ENCODE results near the gene ADK.
"Not testable (repeated sequence)": the region's sequence is repeated elsewhere in the genome, so short reads cannot be mapped to it uniquely, and the experiment has no call there.

ADK gene

GRCh38 chr10:74140553-74140952 is 10.5 kb upstream of the ADK start:
- no peaks in the 10 kb centered on the region for H3K27me3 ChIP-seq (ENCODE audit: insufficient read depth, poor library complexity, severe bottlenecking)
- H3K4me3 ChIP-seq (replicated peaks; ENCODE audit: insufficient read depth, low read length): no peak overlapping the region
- no peak for TF ChIP-seq CTCF (IDR thresholded peaks at IDR 0.05; ENCODE audit: insufficient read depth, low read length)
- TF ChIP-seq POLR2AphosphoS5 (IDR thresholded peaks at IDR 0.05; ENCODE audit: low read depth): no peak
- no peak for TF ChIP-seq REST (IDR thresholded peaks at IDR 0.05; ENCODE audit: insufficient replicate concordance, low read depth)
- TF ChIP-seq GABPA (IDR thresholded peaks at IDR 0.05; ENCODE audit: low read depth): no peak
- no peak for TF ChIP-seq SPI1 (IDR thresholded peaks at IDR 0.05; ENCODE audit: borderline replicate concordance, low read depth)
- no peak overlapping the region for H3K27ac ChIP-seq (replicated peaks)
- DNase-seq (ENCODE audit: low read depth in 1 of 2, low spot score in 1 of 2): no peak

- H3K27ac ChIP-seq (replicated peaks): no peak overlapping the region
- DNase-seq (ENCODE audit: low read depth in 1 of 2, low spot score in 1 of 2): no peak
- no peak overlapping the region for H3K4me3 ChIP-seq (replicated peaks; ENCODE audit: insufficient read depth, low read length)
- TF ChIP-seq POLR2AphosphoS5 (IDR thresholded peaks at IDR 0.05; ENCODE audit: low read depth) (no peak), CTCF (IDR thresholded peaks at IDR 0.05; ENCODE audit: insufficient read depth, low read length) (no peak), REST (IDR thresholded peaks at IDR 0.05; ENCODE audit: insufficient replicate concordance, low read depth) (no peak), SPI1 (IDR thresholded peaks at IDR 0.05; ENCODE audit: borderline replicate concordance, low read depth) (no peak), GABPA (IDR thresholded peaks at IDR 0.05; ENCODE audit: low read depth) (no peak)
- no peaks in the 10 kb centered on the region for H3K27me3 ChIP-seq (ENCODE audit: insufficient read depth, poor library complexity, severe bottlenecking)
Measured at GRCh38 chr10:74145133-74145532, 5.9 kb upstream of the ADK start.

- not testable (repeated sequence) for H3K27ac ChIP-seq (replicated peaks); H3K27me3 ChIP-seq (ENCODE audit: insufficient read depth, poor library complexity, severe bottlenecking); H3K4me3 ChIP-seq (replicated peaks; ENCODE audit: insufficient read depth, low read length); DNase-seq (ENCODE audit: low read depth in 1 of 2, low spot score in 1 of 2)
Measured at GRCh38 chr10:74146980-74147379, 4.0 kb upstream of the ADK start.

- peak within 1 kb of the TSS; percentile 96 for H3K27ac ChIP-seq (replicated peaks)
- peak in 1 of 2 experiments; percentile 81 for DNase-seq (ENCODE audit: low read depth in 1 of 2, low spot score in 1 of 2)
Measured at GRCh38 chr10:74150204-74150989, 624 bp upstream of the ADK start, which contains the start of gene AP3M1. TSS of gene AP3M1 (minus strand) at chr10:74150828. CDS start at chr10:74138379, 12,449 bp downstream.

More at GRCh38 chr10:74150204-74150989, 624 bp upstream of the ADK start, which contains the start of gene AP3M1:
- Histone ChIP-seq H3K4me3 (replicated peaks; ENCODE audit: insufficient read depth, low read length) (peak within 1 kb of the TSS; percentile 98), H3K27me3 (ENCODE audit: insufficient read depth, poor library complexity, severe bottlenecking) (no peaks in the 10 kb centered on the region)
- TF ChIP-seq REST (IDR thresholded peaks at IDR 0.05; ENCODE audit: insufficient replicate concordance, low read depth): no peak
- no peak for TF ChIP-seq CTCF (IDR thresholded peaks at IDR 0.05; ENCODE audit: insufficient read depth, low read length)
- TF ChIP-seq POLR2AphosphoS5 (IDR thresholded peaks at IDR 0.05; ENCODE audit: low read depth): no peak
- no peak for TF ChIP-seq GABPA (IDR thresholded peaks at IDR 0.05; ENCODE audit: low read depth)
- TF ChIP-seq SPI1 (IDR thresholded peaks at IDR 0.05; ENCODE audit: borderline replicate concordance, low read depth): no peak

Data from HL-60 (cell line).